Kidney glomerular epithelial cell (primary cell): ENCODE results near the gene A2ML1.
A peak's percentile ranks its signal among the peaks of the same experiment; 100 is the strongest.
"Not testable (repeated sequence)": the region's sequence is repeated elsewhere in the genome, so short reads cannot be mapped to it uniquely, and the experiment has no call there.

Experiments
- DNase-seq: peaks from one replicate; lab custom pipeline; 2025; lab: John Stamatoyannopoulos, UW

A2ML1 gene

DNA sequence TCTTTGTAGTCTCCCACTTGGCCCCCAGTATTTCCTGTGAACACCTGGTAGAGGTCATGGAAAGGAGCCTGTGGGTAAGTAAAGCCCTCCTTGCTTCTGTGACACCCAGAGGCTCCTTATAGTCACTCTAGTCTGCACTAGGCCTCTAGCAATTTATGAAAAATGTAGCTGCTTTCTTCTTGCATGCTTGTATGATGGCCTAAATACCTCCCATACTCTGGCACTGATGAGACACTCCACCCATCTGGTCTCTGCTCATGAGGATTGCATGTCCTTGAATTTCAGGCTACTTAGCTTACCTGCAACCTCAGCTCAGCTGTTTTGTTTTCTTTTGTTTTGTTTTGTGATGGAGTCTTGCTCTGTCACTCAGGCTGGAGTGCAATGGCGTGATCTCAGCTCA is 4.6 kb upstream of the A2ML1 start:
- no peak for DNase-seq

DNA sequence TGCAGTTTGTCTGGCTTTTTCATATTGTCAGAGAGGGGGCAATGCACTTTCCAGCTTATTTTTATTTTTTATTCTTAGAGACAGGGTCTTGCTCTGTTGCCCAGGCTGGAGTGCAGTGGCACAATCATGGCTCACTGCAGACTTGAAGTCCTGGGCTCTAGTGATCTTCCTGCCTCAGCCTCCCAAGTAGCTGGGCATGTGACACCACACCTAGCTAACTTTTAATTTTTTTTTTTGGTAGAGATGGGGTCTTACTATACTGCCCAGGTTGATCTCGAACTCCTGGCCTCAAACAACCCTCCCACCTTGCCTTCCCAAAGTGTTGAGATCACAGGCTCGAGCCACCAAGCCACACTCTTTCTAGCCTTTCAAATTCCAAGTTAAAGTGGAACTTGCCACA is 3.9 kb upstream of the A2ML1 start:
- no peak for DNase-seq

DNA sequence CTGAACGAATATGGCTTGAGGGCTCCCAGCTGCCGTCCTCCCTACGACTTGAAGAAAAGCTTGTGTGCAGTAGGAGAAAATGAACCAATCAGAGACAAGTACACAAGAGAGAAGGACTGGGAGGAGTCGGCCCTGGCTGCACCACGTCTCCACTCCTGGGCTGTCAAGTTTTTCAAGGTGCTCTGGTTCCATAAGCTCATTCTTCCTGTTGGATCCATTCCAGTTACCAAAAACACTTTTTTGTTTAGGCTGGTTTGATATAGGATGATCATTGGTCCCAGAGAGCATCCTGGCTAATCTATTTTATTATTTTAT is 2.8 kb upstream of the A2ML1 start:
- DNase-seq = no peak

DNA sequence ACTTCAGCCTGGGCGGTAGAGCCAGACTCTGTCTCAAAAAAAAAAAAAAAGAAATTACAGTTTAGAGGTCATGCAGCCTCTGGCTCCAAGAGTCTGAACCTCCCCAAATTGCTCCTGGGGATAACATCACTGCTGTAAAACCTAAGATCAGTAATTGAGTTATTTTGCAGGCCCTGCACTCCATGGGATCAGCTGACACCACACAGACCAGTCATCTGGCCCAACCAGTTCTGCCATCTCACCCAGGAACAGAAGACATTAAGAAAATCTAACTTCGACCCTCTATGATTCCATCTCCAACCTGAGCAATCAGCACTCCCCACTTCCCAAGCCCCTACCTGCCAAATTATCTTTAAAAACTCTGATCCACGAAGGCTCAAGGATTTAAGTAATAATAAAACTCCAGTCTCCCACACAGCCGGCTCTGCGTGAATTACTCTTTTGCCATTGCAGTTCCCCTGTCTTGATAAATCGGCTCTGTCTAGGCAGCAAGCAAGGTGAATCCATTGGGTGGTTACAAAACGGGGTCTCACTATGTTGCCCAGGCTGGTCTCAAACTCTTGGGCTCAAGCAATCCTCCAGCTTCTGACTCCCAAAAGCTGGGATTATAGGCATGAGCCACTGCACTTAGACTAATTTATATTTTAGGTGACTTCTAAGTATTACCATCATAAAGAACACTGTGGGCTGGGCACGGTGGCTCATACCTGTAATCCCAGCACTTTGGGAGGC is 1.6 kb upstream of the A2ML1 start:
- DNase-seq = not testable (repeated sequence)

DNA sequence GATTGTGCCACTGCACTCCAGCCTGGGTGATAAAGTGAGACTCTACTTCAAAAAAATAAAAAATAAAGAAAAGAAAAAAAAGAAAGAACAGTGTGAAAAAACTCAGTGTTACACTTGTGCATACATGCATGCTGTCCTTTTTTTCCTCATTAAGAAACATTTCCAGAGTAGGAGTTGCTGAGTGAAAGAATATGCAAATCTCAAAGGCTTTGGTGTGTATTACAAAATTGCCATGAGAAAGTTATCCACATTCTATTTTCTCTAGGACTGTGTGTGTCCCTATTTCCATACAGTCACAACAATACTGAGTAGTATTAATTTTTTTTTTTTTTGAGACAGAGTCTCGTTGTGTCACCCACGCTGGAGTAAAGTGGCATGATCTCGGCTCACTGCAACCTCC is 830 bp upstream of the A2ML1 start:
- DNase-seq = no peak

DNA sequence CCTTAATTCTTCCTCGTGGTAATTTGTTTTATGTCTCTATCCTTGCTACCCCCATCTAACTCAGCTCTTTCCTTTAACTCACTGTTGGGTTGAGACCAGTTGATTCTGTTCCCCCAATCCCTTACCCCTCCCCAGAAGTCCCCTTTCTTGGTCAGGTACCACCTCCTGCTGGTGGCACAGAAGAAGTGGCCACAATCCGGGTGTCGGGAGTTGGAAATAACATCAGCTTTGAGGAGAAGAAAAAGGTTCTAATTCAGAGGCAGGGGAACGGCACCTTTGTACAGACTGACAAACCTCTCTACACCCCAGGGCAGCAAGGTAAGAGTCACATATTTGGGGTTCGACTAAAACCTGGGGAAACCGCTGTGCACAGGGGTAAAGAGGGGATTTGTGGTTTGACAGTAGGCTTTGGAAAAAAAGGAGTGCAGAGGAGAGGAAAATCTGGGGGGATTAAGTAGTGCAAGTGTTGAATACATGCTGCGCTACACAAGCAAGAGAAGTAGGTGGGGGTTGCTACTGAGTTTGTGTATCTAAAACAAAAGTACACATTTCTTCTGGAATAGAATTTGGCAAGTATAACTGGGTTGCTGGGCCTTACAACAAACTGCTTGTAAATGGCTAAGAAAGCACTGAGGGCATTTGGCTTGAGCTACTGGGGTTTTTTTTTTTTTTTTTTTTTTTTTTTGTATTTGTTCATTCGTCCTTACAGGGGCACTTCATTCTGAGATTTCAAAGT is 1.3 kb downstream of the A2ML1 start:
- no peak for DNase-seq

DNA sequence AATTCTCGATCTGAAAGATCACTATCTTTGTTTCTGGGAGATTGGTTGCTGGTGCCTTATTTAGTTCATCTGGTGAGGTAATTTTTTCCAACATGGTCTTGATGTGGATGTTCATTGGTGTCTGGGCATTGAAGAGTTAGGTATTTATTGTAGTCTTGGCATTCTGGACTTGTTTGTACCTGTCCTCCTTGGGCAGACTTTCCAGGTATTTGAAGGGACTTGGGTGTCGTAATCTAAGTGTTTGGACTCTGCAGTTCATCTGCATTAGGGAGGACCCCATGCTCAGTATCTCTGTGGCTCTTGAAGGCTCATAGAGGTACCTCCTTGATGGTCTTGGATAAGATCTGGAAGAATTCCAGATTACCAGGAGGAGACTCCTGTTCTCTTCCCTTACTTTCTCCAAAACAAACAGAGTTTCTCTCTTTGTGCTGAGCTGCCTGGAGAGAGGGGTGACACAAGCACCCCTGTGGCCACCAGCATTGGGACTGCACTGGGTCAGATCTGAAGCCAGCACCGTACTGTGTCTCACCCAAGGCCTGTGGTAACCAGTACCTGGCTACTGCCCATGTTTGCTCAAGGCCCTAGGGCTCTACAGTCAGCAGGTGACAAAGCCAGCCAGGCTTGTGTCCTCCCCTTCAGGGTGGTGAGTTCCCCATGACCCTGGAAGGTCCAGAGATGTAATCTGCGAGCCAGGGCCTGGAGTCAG is 5.3 kb downstream of the A2ML1 start:
- DNase-seq = no peak

DNA sequence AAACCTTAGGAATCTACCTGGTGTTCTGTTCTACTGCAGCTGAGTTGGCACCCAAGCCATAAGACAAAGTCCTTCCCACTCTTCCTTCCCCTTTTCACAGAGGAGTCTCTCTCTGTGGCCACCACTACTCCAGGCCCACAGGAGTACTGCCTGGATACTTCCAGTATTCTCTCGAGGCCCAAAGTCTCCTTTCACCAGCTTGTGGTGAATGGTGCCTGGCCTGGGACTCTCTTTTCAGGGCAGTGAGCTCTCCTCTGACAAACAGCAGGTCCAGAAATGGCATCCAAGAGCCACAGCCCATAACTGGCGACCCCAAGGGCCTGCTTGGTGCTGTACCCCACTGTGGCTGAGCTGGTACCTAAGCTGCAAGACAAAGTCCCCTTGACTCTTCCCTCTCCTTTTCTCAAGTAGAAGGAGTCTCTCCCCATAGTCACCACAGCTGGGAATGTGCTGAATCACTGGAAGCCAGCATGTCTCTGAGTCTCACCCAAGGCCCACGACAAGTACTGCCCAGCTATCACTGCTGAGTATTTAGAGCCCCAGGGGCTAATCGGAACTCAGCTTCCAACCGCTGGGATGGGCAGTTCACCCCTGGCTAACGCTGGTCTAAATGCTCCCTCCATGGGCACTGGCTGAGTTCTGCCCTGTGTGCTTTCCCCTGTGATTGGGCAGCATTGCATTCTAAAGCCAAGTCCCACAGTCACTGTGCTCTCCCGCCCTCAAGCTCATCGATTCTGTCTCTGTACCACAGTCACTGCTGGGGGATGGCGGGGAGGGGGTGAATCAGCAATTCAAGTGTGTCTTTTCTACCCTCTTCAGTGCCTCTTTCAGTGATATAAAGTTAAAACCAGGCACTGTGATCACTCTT is 6.1 kb downstream of the A2ML1 start:
- no peak for DNase-seq

DNA sequence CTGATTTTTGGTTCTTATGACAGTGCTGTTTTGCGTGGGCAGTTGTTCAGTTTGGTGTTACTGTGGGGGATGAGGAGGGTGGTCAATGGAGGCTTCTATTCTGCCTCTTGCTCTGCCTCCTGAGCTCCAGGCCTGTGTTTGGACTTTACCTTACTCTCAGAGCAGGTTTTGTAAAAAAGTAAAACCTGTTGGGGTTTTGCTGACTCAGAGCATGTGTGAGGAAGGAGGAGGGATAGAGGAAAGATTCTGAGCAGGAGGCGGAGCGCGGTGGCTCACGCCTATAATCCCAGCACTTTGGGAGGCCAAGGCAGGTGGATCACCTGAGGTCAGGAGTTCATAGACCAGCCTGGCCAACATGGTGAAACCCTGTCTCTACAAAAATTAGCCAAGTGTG is 6.7 kb downstream of the A2ML1 start:
- DNase-seq = no peak

DNA sequence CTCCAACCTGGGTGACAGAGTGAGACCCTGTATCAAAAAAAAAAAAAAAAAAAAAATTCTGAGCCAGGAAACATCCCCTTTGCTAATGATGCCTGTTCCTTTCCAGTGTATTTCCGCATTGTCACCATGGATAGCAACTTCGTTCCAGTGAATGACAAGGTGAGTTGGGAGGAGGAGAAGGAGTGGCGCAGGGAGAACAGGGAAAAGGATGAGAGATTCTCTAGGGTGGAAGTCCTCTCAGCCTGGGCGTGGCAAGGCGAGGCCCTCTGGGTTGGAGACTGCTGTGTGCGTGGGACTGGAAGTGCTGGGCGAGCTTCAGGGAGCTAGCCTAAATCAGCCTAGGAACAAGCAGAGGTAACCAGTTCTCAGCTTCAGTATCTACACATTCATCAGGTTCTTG is 7.2 kb downstream of the A2ML1 start:
- DNase-seq = no peak

DNA sequence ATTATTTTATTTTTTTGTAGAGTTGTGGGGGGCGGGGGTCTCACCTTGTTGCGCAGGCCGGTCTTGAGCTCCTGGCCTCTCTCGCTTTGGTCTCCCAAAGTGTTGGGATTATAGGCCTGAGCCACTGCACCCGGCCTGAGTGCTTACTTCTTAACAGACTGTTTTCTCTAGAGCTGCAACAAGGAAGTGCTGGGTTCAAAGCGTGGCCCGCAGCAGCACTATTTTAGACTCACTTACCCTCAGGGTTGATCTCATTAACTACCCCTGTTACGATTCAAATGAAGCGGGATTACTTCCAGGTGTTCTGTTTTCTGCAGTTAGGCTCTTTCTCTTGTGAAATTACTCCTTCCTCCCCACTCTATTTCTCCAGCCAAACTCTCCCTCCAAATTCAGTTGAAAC is 8.7 kb downstream of the A2ML1 start:
- DNase-seq = no peak

DNA sequence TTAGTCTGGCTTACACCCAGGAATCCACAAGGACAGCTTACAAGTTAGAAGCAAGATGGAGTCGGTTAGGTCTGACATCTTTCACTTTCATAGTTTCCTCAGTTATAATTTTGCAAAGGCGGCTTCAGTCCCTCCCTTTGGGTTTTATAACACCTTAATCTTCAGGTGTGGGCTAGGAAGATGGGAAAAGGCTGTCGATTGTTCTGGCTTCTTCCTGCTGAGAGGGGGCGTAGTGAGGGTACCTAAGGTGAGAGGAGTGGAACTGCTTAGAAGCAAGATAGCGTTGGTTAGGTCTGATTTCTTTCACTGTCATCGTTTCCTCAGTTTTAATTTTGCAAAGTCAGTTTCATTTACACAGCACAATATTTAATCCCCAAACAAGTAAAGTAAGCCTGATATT is 10.1 kb downstream of the A2ML1 start:
- no peak for DNase-seq

DNA sequence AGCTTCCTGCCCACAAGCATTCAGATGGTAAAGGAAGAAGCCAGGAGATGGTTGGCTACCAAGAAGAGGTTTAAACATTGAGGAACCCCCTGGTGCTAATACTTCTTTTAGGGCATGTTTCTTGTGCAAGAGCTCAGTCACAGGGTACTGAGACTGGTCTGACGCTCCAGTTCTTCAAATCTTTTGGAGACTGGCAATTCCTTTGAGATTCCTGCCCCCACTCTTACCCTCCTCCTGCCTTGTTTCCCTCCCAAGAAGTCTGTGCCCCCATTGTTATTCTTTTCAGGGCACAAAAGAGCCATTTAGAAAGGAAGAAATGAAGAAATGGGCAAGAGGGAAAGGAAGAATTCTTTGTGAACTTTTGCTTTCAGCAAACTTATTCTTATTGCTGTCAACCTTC is 11.8 kb downstream of the A2ML1 start:
- DNase-seq = no peak

DNA sequence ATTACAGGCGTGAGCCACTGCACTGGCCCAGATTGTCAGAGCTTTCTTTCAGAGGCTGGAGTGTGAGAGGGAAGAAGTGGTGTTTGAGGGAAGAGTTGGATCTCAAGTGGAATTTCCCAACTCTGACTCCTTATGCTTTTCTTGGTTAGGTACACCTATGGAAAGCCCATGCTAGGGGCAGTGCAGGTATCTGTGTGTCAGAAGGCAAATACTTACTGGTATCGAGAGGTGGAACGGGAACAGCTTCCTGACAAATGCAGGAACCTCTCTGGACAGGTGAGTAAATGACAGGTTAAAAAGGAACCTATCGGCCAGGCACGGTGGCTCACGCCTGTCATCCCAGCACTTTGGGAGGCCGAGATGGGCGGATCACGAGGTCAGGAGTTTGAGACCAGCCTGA is 14.9 kb downstream of the A2ML1 start:
- no peak for DNase-seq

DNA sequence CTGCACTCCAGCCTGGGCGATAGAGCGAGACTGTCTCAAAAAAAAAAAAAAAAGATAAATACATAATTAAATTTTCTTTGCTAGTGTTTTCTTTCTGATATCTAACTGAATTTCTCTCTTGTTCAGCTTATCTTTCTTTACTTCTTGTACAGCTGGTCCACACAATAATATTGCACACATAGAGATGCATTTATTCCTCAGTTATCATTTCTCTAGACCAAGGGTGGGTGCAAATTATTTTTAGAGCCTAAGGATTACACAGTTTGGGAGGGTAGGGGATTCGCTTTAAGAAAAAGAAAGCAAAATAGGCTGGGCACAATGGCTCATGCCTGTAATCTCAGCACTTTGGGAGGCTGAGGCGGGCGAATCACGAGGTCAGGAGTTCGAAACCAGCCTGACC is 17.9 kb downstream of the A2ML1 start:
- DNase-seq = no peak

DNA sequence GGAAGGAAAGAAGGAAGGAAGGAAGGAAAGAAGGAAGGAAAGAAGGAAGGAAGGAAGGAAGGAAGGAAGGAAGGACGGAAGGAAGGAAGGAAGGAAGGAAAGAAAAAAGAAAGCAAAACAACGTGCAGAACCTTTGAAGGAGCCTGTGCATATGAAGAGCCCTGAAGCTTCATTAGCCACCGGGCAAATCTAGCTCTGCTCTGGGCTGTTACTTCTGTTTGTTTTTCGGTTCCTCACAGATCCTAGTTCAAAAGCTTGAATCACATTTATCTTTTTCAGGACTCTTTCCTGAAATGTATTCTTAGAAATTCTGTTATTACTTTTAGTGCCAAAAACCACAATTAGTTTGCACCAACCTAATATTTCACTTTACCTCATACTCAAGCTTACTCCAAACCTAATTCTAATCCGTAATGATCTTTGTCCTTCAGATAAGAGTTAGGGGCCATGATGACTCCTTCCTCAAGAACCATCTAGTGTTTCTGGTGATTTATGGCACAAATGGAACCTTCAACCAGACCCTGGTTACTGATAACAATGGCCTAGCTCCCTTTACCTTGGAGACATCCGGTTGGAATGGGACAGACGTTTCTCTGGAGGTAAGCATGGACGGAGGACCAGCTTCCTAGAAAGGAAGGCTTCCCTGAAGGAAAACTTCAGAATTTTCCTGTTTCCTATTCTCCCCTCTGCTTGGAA is 18.7 kb downstream of the A2ML1 start:
- DNase-seq = no peak

DNA sequence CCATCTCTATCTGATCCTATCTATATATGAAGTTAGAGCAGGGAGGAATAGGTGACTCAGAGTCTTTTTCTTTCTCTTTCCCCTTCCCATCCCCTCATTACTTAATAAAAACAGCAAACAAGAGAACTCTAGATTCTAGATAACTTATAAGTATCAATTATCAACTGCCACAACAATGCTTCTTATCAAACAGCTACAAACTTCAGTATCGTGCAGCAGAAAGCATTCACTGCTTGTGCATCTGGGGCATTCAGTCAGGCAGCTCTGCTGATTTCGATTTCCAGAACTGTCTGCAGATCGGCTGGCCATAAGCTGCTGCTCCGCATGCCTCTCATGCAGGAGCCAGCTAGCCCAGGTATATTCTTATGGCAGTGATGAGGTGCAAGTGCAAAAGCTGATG is 19.4 kb downstream of the A2ML1 start:
- DNase-seq = no peak

DNA sequence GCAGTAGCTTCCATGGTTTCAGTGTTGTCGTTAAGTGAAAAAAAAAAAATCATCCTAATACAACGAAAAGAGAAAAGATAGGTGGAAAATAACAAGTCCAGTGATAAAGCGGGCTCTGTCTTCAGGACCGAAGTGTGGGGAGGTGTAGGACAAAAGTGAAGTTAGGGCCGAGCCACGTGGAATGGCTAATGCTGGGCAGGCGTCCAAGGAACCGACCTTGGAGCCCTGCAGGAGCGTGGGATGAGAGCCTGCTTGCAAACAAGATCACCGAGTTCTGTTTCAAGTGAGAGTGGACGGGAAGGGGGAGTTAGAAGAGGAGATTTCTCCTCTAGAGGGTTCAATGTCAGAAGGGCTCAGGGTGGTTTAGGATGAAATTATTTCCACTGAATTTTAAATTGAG is 22.2 kb downstream of the A2ML1 start:
- DNase-seq = peak; percentile 23

DNA sequence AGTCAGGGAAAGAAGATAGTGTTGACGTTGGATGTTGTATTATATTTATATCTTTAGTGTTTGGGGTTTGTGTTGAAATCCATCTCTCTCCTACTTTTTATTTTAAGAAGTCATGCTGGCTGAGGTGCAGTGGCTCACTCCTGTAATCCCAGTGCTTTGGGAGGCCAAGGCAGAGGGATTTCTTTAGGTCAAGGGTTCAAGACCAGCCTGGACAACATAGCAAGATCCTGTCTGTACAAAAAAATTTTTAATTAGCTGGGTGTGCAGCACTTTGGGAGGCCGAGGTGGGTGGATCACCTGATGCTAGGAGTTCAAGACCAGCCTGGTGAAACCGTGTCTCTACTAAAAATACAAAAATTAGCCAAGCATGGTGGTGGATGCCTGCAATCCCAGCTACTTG is 23.9 kb downstream of the A2ML1 start:
- DNase-seq = no peak

DNA sequence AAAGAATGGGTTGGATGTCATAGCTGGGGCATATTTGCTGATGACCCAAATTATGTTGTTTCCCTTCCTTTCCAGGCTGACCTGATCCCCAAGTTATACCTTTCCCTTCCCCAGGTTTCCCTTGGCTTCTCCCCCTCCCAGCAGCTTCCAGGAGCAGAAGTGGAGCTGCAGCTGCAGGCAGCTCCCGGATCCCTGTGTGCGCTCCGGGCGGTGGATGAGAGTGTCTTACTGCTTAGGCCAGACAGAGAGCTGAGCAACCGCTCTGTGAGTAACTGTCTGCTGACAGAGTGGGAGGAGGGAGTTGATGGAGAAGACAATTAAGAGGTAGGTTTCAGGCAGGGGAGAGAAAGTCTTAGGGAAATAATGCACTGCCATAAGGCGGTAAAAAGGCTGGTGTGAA is 25.0 kb downstream of the A2ML1 start:
- no peak for DNase-seq

DNA sequence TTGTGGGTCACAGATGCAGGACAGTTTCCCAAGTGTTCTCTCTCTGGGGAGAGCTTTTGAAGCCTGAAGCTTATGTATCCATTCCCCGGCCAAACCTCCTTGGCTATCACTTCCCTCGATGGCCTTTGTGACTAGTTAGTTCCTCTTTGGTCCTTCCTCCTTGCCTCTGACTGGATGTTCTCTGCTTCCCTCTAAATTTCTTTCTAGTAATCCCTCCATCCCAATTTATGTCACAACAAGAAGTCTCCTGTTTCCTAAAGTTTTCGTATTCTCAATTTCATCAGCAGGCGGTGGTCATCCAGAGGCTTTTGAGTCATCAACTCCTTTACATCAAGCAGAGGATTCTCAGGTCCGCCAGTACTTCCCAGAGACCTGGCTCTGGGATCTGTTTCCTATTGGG is 27.5 kb downstream of the A2ML1 start:
- DNase-seq = no peak

DNA sequence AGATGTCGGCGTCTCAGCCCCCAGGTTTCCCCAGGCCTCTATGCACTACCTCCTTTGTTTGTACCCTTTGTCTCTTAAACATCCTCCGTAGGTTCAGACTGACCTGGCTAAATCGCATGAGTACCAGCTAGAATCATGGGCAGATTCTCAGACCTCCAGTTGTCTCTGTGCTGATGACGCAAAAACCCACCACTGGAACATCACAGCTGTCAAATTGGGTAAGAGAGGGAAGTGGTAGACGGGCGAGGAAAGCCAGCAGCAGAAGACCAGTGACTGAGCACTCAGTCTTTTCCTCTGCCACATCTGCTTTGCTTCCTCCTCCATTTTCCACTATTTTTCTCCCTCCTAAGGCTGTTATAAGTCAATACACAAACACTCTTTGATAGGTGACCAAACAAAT is 29.7 kb downstream of the A2ML1 start:
- DNase-seq = no peak
